HepG2 (cell line): Measurements from ENCODE around the gene LHB. TPM values are rescaled to one million over a fixed set of nuclear protein-coding genes. Genes with fewer than 3 reads are reported as not detected.
A peak's percentile ranks its signal among the peaks of the same experiment; 100 is the strongest.

Source experiments
- BRF2 ChIP-seq: sonication (generic); formaldehyde crosslinking; IDR thresholded peaks from 2 replicates; pipeline ENCODE4 v1.8.1; 2022; ENCODE audit warnings: mild to moderate bottlenecking, missing genetic modification reagents
- DRAP1 ChIP-seq: IDR thresholded peaks from 2 replicates; pipeline ENCODE4 v1.6.1; 2016; ENCODE audit warnings: missing genetic modification reagents, missing compliant biosample characterization
- KDM5B ChIP-seq: sonication (generic); formaldehyde crosslinking; IDR thresholded peaks from 2 replicates; pipeline ENCODE4 v1.4.0; 2020; ENCODE audit warnings: missing genetic modification reagents, mild to moderate bottlenecking, borderline replicate concordance
- NONO ChIP-seq, 2 experiments: fragments of 450-650 bp in 1 of 2; sonication (generic) in 1 of 2; formaldehyde crosslinking in 1 of 2; IDR thresholded peaks in 1 of 2; conservative IDR thresholded peaks in 1 of 2; 2 replicates each; pipeline versions ENCODE4 v1.6.1 to v1.8.0; 2017 to 2022; ENCODE audit warnings: mild to moderate bottlenecking in 1 of 2, missing genetic modification reagents in 1 of 2, moderate library complexity in 1 of 2
- PHB2 ChIP-seq: fragments of 450-650 bp; IDR thresholded peaks from 2 replicates; pipeline ENCODE4 v1.6.1; 2018; ENCODE audit not compliant: partially characterized antibody
- SRF ChIP-seq: IDR thresholded peaks from 2 replicates; pipeline ENCODE4 v1.6.1; 2011; ENCODE audit warnings: mild to moderate bottlenecking, low read depth, low read length, moderate library complexity
- ZNF446 ChIP-seq: sonication (generic); formaldehyde crosslinking; IDR thresholded peaks from 2 replicates; pipeline ENCODE4 v1.5.0; 2020; ENCODE audit warnings: mild to moderate bottlenecking, missing genetic modification reagents
- ZNF772 ChIP-seq: sonication (generic); formaldehyde crosslinking; IDR thresholded peaks from 2 replicates; pipeline ENCODE4 v1.5.0; 2020; ENCODE audit warnings: mild to moderate bottlenecking, missing genetic modification reagents
- polyA plus RNA-seq, 8 experiments: library from polyadenylated mRNA; depleted of rRNA in 3 of 8; stranded (reverse) in 7 of 8; unstranded in 1 of 8; fragments of >200 nt; fragmentation: Illumina TruSeq in 4 of 8; extraction: Trizol in 4 of 8; gene quantifications; 2 replicates each; pipeline versions ENCODE4 v1.2.1 to v1.2.3, GENCODE V29; 2011 to 2016; ENCODE audit warnings: low read depth in 4 of 8, missing spikeins in 1 of 8, mixed read lengths in 1 of 8; ENCODE audit not compliant: insufficient read depth in 1 of 8
- total RNA-seq, 5 experiments: library from RNA; depleted of rRNA; stranded (reverse); fragments of >200 nt; fragmentation: Illumina TruSeq; extraction: Trizol; gene quantifications; 2 replicates each; pipeline ENCODE4 v1.2.3, GENCODE V29; 2016; ENCODE audit warnings: low read depth in 1 of 5
- TF ChIP-seq, protein P1 (sequence below): sonication (generic); formaldehyde crosslinking; IDR thresholded peaks from 2 replicates; pipeline ENCODE4 v1.4.0; 2020; ENCODE audit warnings: mild to moderate bottlenecking, missing genetic modification reagents
- TF ChIP-seq, protein P2 (sequence below), 2 experiments: sonication (generic) in 1 of 2; formaldehyde crosslinking in 1 of 2; IDR thresholded peaks; 2 replicates each; pipeline versions ENCODE4 v1.6.1 to v1.9.0; 2014 to 2022; ENCODE audit warnings: antibody characterized with exemption in 1 of 2, borderline replicate concordance in 1 of 2, inconsistent platforms in 1 of 2, low read depth in 1 of 2, missing genetic modification reagents in 1 of 2

The LHB gene
- total and polyA plus RNA-seq, 2 of the 13 experiments (the other 11 are each of a cell fraction or from before 2014, with no cell fraction given), result not detected

- peak; percentile 73 for TF ChIP-seq BRF2 (CRISPR knock-in tag)
- TF ChIP-seq, protein P1, sequence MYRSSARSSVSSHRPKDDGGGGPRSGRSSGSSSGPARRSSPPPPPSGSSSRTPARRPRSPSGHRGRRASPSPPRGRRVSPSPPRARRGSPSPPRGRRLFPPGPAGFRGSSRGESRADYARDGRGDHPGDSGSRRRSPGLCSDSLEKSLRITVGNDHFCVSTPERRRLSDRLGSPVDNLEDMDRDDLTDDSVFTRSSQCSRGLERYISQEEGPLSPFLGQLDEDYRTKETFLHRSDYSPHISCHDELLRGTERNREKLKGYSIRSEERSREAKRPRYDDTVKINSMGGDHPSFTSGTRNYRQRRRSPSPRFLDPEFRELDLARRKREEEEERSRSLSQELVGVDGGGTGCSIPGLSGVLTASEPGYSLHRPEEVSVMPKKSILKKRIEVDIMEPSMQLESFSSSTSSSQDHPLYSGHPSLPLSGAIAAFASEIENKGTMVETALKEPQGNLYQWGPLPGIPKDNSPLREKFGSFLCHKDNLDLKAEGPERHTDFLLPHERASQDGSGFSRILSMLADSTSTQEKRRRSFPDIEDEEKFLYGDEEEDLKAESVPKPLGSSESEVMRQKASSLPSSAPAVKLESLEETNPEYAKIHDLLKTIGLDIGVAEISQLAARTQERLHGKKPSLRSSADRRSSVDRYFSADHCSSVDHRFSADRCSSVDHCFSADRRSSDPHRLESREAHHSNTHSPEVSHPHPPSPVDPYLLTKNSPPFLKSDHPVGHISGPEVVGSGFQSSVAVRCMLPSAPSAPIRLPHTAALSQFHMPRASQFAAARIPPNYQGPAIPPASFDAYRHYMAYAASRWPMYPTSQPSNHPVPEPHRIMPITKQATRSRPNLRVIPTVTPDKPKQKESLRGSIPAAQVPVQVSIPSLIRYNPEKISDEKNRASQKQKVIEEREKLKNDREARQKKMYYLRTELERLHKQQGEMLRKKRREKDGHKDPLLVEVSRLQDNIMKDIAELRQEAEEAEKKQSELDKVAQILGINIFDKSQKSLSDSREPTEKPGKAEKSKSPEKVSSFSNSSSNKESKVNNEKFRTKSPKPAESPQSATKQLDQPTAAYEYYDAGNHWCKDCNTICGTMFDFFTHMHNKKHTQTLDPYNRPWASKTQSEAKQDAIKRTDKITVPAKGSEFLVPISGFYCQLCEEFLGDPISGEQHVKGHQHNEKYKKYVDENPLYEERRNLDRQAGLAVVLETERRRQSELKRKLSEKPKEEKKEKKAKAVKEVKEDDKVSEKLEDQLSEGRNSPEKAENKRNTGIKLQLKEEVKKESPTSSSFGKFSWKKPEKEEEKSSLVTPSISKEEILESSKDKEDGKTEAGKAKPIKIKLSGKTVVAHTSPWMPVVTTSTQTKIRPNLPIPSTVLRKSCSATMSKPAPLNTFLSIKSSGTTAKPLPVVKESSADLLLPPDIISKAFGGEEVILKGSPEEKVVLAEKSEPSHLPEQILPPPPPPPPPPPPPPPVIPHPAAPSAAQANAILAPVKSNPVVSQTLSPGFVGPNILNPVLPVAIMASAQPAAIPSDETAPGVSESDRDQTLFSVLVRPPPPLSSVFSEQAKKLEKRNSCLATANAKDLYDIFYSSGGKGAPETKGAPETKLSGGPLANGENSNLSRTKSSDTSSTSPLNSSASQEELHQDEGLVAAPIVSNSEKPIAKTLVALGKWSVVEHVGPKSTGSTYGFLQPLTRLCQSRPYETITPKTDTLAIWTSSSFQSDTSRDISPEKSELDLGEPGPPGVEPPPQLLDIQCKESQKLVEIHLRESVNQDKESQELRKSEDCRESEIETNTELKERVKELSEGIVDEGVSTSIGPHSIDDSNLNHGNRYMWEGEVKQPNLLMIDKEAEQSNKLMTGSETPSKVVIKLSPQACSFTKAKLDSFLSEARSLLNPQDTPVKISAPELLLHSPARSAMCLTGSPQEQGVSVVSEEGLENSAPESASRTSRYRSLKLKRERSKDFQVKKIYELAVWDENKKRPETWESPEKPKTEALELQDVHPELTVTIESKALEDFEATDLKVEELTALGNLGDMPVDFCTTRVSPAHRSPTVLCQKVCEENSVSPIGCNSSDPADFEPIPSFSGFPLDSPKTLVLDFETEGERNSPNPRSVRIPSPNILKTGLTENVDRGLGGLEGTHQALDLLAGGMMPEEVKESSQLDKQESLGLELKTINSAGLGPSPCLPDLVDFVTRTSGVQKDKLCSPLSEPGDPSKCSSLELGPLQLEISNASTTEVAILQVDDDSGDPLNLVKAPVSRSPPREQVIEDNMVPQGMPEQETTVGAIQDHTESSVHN, result 0 out of 2 replicates have a peak, but pooled peaks have one; percentile 49
- TF ChIP-seq DRAP1 (CRISPR knock-in tag), result peak; percentile 30; the same call in 1 of the 2 replicates
- TF ChIP-seq KDM5B (CRISPR knock-in tag), result peak; percentile 43; the same call in 1 of the 2 replicates
- peak; percentile 27; the same call in 1 of the 2 replicates for TF ChIP-seq SRF
- no peak for TF ChIP-seq NONO (IDR thresholded peaks at IDR 0.05)
- peak; percentile 92 for TF ChIP-seq NONO (CRISPR knock-in tag; conservative IDR thresholded peaks at IDR 0.05)
- TF ChIP-seq PHB2, result no peak
- TF ChIP-seq, protein P2, sequence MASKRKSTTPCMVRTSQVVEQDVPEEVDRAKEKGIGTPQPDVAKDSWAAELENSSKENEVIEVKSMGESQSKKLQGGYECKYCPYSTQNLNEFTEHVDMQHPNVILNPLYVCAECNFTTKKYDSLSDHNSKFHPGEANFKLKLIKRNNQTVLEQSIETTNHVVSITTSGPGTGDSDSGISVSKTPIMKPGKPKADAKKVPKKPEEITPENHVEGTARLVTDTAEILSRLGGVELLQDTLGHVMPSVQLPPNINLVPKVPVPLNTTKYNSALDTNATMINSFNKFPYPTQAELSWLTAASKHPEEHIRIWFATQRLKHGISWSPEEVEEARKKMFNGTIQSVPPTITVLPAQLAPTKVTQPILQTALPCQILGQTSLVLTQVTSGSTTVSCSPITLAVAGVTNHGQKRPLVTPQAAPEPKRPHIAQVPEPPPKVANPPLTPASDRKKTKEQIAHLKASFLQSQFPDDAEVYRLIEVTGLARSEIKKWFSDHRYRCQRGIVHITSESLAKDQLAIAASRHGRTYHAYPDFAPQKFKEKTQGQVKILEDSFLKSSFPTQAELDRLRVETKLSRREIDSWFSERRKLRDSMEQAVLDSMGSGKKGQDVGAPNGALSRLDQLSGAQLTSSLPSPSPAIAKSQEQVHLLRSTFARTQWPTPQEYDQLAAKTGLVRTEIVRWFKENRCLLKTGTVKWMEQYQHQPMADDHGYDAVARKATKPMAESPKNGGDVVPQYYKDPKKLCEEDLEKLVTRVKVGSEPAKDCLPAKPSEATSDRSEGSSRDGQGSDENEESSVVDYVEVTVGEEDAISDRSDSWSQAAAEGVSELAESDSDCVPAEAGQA (IDR thresholded peaks at IDR 0.05; ENCODE audit: low read depth), result no peak
- TF ChIP-seq, protein P2 (CRISPR knock-in tag; IDR thresholded peaks at IDR 0.05; ENCODE audit: borderline replicate concordance), result peak; percentile 6; the same call in 1 of the 2 replicates
- TF ChIP-seq ZNF772 (CRISPR knock-in tag), result 0 out of 2 replicates have a peak, but pooled peaks have one; percentile 22
- no peak for TF ChIP-seq ZNF446 (CRISPR knock-in tag)
Observed at GRCh38 chr19:48967346-48968178, 49.3 kb downstream of the LHB start (continued).
